ENCODE measurements around the gene DOCK2. TPM values are rescaled to one million over a fixed set of nuclear protein-coding genes. Genes with fewer than 3 reads are reported as not detected.
"Not testable (repeated sequence)": the region's sequence is repeated elsewhere in the genome, so short reads cannot be mapped to it uniquely, and the experiment has no call there.

Gene DOCK2
- total RNA-seq, 1 donor from 2014 or later, result 4.2 TPM

DNA sequence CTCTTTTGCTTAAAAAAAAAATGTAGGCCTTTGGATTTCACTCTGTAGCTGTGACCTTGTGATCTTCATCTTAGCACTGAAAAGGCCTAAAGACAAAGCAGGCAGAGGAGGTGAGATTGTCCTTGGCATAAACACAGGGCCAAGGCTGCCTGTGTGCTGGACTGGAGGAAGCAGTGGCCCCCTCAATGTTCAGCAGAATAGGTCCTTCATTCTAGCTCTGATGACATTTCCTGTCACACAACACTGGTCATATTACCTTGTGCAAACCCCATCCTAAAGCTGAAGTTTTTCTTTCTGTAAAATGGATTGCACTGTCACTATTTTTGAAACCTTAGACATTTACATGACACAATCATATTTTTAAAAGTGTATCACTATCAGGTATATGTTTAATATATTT, 195.8 kb downstream of the DOCK2 start:
- TF ChIP-seq, protein P1, sequence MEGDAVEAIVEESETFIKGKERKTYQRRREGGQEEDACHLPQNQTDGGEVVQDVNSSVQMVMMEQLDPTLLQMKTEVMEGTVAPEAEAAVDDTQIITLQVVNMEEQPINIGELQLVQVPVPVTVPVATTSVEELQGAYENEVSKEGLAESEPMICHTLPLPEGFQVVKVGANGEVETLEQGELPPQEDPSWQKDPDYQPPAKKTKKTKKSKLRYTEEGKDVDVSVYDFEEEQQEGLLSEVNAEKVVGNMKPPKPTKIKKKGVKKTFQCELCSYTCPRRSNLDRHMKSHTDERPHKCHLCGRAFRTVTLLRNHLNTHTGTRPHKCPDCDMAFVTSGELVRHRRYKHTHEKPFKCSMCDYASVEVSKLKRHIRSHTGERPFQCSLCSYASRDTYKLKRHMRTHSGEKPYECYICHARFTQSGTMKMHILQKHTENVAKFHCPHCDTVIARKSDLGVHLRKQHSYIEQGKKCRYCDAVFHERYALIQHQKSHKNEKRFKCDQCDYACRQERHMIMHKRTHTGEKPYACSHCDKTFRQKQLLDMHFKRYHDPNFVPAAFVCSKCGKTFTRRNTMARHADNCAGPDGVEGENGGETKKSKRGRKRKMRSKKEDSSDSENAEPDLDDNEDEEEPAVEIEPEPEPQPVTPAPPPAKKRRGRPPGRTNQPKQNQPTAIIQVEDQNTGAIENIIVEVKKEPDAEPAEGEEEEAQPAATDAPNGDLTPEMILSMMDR (IDR thresholded peaks at IDR 0.05; ENCODE audit: borderline replicate concordance), result no peak
- H3K27me3 ChIP-seq (ENCODE audit: low read depth), result no peaks in the 10 kb centered on the region
- H3K4me3 ChIP-seq, result no peak overlapping the region
- no peak overlapping the region for H3K27ac ChIP-seq (replicated peaks)
- H3K9me3 ChIP-seq (replicated peaks), result no peaks in the 10 kb centered on the region
- intact Hi-C loops (cut with micrococcal nuclease), result no loop called here
- H3K4me1 ChIP-seq, result no peaks in the 10 kb centered on the region
- H3K36me3 ChIP-seq, result no peaks in the 10 kb centered on the region
- no peak for DNase-seq

GRCh38 chr5:169833681-169834292, 196.7 kb downstream of the DOCK2 start:
- H3K9me3 ChIP-seq (replicated peaks); H3K4me3 ChIP-seq; H3K4me1 ChIP-seq; H3K27me3 ChIP-seq (ENCODE audit: low read depth); H3K36me3 ChIP-seq; H3K27ac ChIP-seq (replicated peaks); DNase-seq; intact Hi-C loops (cut with micrococcal nuclease): not testable (repeated sequence)

GRCh38 chr5:169834540-169834939, 197.5 kb downstream of the DOCK2 start:
- H3K9me3 ChIP-seq (replicated peaks); H3K4me1 ChIP-seq; DNase-seq; H3K36me3 ChIP-seq; intact Hi-C loops (cut with micrococcal nuclease); H3K27me3 ChIP-seq (ENCODE audit: low read depth); H3K4me3 ChIP-seq; H3K27ac ChIP-seq (replicated peaks): not testable (repeated sequence)

DNA sequence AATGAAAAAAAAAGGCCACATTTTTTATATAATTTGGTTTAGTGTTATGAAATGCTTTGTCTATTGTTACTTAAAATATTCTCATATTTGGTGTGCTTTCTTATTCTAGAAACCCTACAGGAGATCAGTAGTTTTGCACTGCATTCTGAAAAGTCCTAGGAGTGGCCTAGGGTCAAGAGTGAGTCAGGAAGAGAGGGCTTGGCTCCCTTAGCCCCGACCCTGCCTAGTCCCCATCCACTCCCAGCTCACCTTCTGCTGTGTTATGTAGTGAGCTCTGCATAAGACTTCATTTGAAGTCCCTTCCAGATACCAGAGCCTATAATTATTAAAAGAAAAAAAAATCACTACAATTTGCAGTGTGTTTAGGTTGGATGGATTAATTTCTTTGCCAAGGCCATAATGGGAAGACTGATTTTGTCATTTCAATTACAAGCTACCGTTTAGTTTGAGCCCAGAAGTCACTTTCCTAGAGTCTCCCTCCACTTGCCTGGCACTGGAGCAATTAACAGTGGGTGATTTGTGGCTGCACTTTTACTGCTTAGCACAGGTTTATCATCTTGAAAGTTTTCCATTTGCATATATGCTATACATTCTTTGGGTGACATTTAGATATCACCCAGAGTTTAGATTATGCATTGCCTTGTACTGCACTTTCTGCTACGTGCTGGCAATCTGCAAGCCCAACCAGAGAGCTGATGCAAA, 199.9 kb downstream of the DOCK2 start:
- Histone ChIP-seq H3K9me3 (replicated peaks) (no peaks in the 10 kb centered on the region), H3K4me1 (no peaks in the 10 kb centered on the region), H3K27me3 (ENCODE audit: low read depth) (no peaks in the 10 kb centered on the region), H3K27ac (replicated peaks) (no peak overlapping the region), H3K4me3 (no peak overlapping the region), H3K36me3 (no peaks in the 10 kb centered on the region)
- DNase-seq, result no peak
- intact Hi-C loops (cut with micrococcal nuclease), result no loop called here
- TF ChIP-seq, protein P1 (IDR thresholded peaks at IDR 0.05; ENCODE audit: borderline replicate concordance), result no peak

DNA sequence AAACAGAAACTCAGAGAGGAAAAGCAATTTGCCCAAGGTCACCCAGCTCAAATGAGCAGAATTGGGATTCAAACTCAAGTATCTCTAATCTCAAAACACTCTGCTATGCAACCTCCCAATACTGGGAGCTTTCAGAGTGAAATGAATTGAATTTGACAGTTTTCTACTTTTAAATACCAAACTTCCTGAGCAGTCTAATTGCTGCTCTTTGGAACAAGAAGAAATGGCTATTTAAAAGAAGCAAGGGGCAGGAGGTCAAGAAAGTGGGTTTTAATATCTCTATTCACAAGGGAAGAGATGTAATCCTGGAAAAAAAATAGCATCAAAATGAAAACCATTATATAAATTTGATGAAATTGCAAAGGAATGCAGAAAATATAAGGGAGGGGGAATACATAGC, 200.6 kb downstream of the DOCK2 start:
- Histone ChIP-seq H3K27me3 (ENCODE audit: low read depth) (no peaks in the 10 kb centered on the region), H3K27ac (replicated peaks) (no peak overlapping the region), H3K4me3 (no peak overlapping the region), H3K9me3 (replicated peaks) (no peaks in the 10 kb centered on the region), H3K4me1 (no peaks in the 10 kb centered on the region), H3K36me3 (no peaks in the 10 kb centered on the region)
- TF ChIP-seq, protein P1 (IDR thresholded peaks at IDR 0.05; ENCODE audit: borderline replicate concordance), result no peak
- no peak for DNase-seq
- intact Hi-C loops (cut with micrococcal nuclease), result no loop called here

GRCh38 chr5:169838688-169839087, 201.6 kb downstream of the DOCK2 start:
- Histone ChIP-seq H3K27ac (replicated peaks) (no peak overlapping the region), H3K36me3 (no peaks in the 10 kb centered on the region), H3K4me1 (no peaks in the 10 kb centered on the region), H3K9me3 (replicated peaks) (no peaks in the 10 kb centered on the region), H3K4me3 (no peak overlapping the region), H3K27me3 (ENCODE audit: low read depth) (no peaks in the 10 kb centered on the region)
- TF ChIP-seq, protein P1 (IDR thresholded peaks at IDR 0.05; ENCODE audit: borderline replicate concordance), result no peak
- intact Hi-C loops (cut with micrococcal nuclease), result no loop called here
- no peak for DNase-seq

Measured in left ventricle myocardium inferior (tissue), 1 donor.